Activated T-helper 1 cell treated with anti-CD3 and anti-CD28 coated beads, Interleukin-12 subunit alpha, Interleukin-12 subunit beta, Interleukin-2, Interleukin-4 antibody, amounts not matched to agents 30 ng/mL and 10 ng/mL and 1 ng/mL, durations not matched to agents 14 hours and 24 hours and 36 hours (primary cell): ENCODE measurements around the gene CALML3. TPM values are rescaled to one million over a fixed set of nuclear protein-coding genes. Genes with fewer than 3 reads are reported as not detected.

Experiments
- DNase-seq: peaks from one replicate; pipeline ENCODE4 v3.0.0; 2021; ENCODE audit warnings: low spot score
- H3K27ac Mint-ChIP-seq: one replicate; pipeline ENCODE4 v1.8.0; 2021; ENCODE audit warnings: mild to moderate bottlenecking, mixed read lengths
- H3K27me3 Mint-ChIP-seq: one replicate; pipeline ENCODE4 v1.8.0; 2022; ENCODE audit warnings: mild to moderate bottlenecking, moderate library complexity, mixed read lengths; ENCODE audit not compliant: insufficient read depth
- H3K36me3 Mint-ChIP-seq: one replicate; pipeline ENCODE4 v1.8.0; 2021; ENCODE audit warnings: low read depth, mixed read lengths
- H3K4me1 Mint-ChIP-seq: one replicate; pipeline ENCODE4 v1.8.0; 2021; ENCODE audit warnings: low read depth, mixed read lengths
- H3K4me3 Mint-ChIP-seq: one replicate; pipeline ENCODE4 v1.8.0; 2021; ENCODE audit warnings: mild to moderate bottlenecking, moderate library complexity, mixed read lengths
- H3K9me3 Mint-ChIP-seq: one replicate; pipeline ENCODE4 v1.8.0; 2021; ENCODE audit warnings: mixed read lengths
- intact Hi-C: fragments of 100-400 bp; cut with micrococcal nuclease; formaldehyde crosslinking; loops from one replicate; pipeline ENCODE4 v1.15.1; 2024
- total RNA-seq: library from RNA; stranded (reverse); gene quantifications from 2 replicates; pipeline ENCODE4 v1.2.3, GENCODE V29; 2022

Gene CALML3
- total RNA-seq, 1 donor from 2014 or later: not detected

DNA sequence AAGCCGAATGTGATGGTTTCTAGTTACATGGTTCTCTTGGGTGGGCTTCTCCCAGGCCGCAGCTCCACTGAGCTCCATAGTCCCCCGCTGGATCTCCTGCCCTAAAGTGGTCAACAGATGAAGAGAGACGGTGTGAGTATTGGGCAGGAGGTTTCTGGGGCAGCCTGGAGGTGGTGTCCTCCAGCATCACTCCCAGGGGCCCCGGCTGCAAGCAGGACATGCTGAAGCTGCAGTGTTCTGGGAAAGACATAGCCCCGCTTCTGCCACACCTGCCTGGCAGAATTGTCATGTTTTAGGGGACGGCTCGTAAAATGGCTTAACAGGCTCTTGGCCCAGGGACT is 40.4 kb downstream of the CALML3 start:
- peaks cover 19% of the 10 kb centered on the region for H3K4me1 Mint-ChIP-seq
- H3K4me3 Mint-ChIP-seq: no peak overlapping the region
- H3K27me3 Mint-ChIP-seq: no peaks in the 10 kb centered on the region
- no peaks in the 10 kb centered on the region for H3K9me3 Mint-ChIP-seq
- peak overlapping the region; percentile 85 for H3K27ac Mint-ChIP-seq
- intact Hi-C loops: loop anchor here (2.0 kb wide), 1 partner anchor 16 kb away; no protein-coding TSS in a partner anchor
- no peak for DNase-seq
- no peaks in the 10 kb centered on the region for H3K36me3 Mint-ChIP-seq

- Mint-ChIP-seq H3K36me3 (no peaks in the 10 kb centered on the region), H3K4me3 (no peak overlapping the region), H3K27me3 (peaks cover 2% of the 10 kb centered on the region), H3K4me1 (peaks cover 19% of the 10 kb centered on the region), H3K9me3 (no peaks in the 10 kb centered on the region), H3K27ac (no peak overlapping the region)
- no peak for DNase-seq
- intact Hi-C loops: loop anchor here (2.0 kb wide), 1 partner anchor 17 kb away; no protein-coding TSS in a partner anchor
Measured at GRCh38 chr10:5565671-5566581, 41.2 kb downstream of the CALML3 start.

DNA sequence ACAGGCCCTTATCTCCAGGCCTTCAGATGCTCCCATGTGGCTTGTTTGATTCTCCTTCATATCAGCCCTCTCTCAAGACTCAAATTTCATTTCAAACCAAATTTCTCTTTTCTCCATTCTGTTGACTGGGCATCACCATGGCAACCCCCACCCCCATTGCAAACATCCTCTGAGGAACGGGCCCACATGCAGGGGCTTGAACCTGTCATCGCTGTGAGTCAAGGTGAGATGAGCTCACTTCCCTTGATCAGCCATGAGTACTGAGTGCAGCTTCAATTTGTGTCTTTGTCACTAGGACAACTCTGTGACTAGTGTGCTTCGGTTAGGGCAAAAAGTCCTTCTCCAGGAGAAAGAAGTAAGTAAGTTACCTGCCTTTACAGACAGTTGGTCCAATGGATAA is 41.9 kb downstream of the CALML3 start:
- H3K36me3 Mint-ChIP-seq: no peaks in the 10 kb centered on the region
- peak overlapping the region; percentile 11 for H3K27ac Mint-ChIP-seq
- H3K4me3 Mint-ChIP-seq: no peak overlapping the region
- peaks cover 19% of the 10 kb centered on the region for H3K4me1 Mint-ChIP-seq
- peaks cover 2% of the 10 kb centered on the region for H3K27me3 Mint-ChIP-seq
- no peaks in the 10 kb centered on the region for H3K9me3 Mint-ChIP-seq
- DNase-seq: no peak
- intact Hi-C loops: no loop called here

DNA sequence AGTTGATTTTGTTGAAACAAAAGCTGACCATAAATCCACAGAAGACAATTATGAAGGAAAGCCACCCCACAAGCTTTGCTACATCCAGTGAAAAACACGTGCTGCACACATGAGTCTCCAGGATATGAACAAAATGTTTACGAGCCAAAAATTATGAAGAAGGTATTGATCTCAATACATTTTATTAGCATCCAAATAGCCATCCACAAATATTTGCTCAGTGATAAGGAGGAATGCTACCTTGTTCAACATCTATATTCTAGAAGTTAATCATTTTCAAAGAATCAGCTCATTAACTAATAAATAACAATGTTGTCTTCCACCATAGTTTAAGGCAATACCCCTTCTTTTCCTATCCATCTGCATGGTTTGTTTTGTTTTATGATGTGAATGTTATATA is 42.7 kb downstream of the CALML3 start:
- Mint-ChIP-seq H3K27me3 (peaks cover 2% of the 10 kb centered on the region), H3K9me3 (no peaks in the 10 kb centered on the region), H3K4me1 (peaks cover 19% of the 10 kb centered on the region), H3K27ac (no peak overlapping the region), H3K36me3 (no peaks in the 10 kb centered on the region), H3K4me3 (no peak overlapping the region)
- intact Hi-C loops: no loop called here
- DNase-seq: no peak

- intact Hi-C loops: no loop called here
- DNase-seq: no peak
- H3K4me3 Mint-ChIP-seq: no peak overlapping the region
- H3K27ac Mint-ChIP-seq: peak overlapping the region; percentile 53
- H3K27me3 Mint-ChIP-seq: peaks cover 2% of the 10 kb centered on the region
- peaks cover 17% of the 10 kb centered on the region for H3K4me1 Mint-ChIP-seq
- H3K9me3 Mint-ChIP-seq: no peaks in the 10 kb centered on the region
- H3K36me3 Mint-ChIP-seq: no peaks in the 10 kb centered on the region
Measured at GRCh38 chr10:5568984-5569383, 44.2 kb downstream of the CALML3 start.

- Mint-ChIP-seq H3K27ac (no peak overlapping the region), H3K36me3 (no peaks in the 10 kb centered on the region), H3K9me3 (no peaks in the 10 kb centered on the region), H3K27me3 (peaks cover 2% of the 10 kb centered on the region), H3K4me1 (peaks cover 11% of the 10 kb centered on the region), H3K4me3 (no peak overlapping the region)
- no peak for DNase-seq
- intact Hi-C loops: no loop called here
Measured at GRCh38 chr10:5569568-5569967, 44.8 kb downstream of the CALML3 start.

GRCh38 chr10:5570007-5570655 is 45.4 kb downstream of the CALML3 start:
- Mint-ChIP-seq H3K27ac (no peak overlapping the region), H3K4me3 (no peak overlapping the region), H3K4me1 (peaks cover 5% of the 10 kb centered on the region)

DNA sequence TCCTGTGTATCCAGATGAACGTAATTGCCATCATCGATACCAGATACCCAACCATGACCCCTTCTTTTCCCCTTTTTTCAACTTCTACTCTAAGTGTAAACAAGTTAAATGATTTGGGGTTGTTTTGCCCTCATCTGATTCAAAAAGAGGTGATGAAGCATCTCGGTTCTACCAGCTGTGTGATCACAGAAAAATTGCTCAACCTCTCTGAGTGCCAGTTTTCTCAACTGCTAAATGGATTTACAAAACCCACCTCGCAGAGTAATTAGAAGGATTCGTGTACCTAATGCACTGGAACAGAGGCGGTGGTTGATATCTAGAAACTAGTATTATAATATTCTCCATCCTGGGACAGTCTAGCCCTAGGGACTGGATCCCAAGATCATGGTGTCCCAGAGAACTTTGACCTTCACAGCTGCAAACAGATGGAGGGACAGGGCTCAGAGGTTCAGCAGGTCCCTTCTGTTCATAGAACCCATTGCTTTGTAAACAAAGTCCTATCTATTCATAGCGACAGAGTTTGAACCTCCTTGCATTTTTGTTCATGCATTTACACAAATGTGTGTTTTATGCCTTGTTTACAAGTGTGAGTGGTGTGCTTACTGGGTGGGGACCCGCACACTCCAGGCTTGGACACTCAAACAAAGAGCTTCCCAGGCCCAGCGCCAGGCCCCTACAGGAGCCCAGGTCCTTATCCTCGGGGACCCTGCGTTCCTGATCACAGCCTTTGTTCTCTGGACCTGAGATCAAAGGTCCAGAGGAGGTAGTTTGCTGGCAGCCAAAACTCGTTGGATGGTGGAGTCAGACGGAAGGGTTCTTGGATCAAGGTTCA is 46.4 kb downstream of the CALML3 start:
- intact Hi-C loops: no loop called here
- no peaks in the 10 kb centered on the region for H3K4me1 Mint-ChIP-seq
- no peak for DNase-seq
- H3K36me3 Mint-ChIP-seq: no peaks in the 10 kb centered on the region
- H3K27ac Mint-ChIP-seq: no peak overlapping the region
- no peaks in the 10 kb centered on the region for H3K9me3 Mint-ChIP-seq
- H3K27me3 Mint-ChIP-seq: peaks cover 2% of the 10 kb centered on the region
- no peak overlapping the region for H3K4me3 Mint-ChIP-seq

More at GRCh38 chr10:5570007-5570655, 45.4 kb downstream of the CALML3 start:
- no peaks in the 10 kb centered on the region for H3K36me3 Mint-ChIP-seq
- peaks cover 2% of the 10 kb centered on the region for H3K27me3 Mint-ChIP-seq
- intact Hi-C loops: no loop called here
- DNase-seq: no peak
- H3K9me3 Mint-ChIP-seq: no peaks in the 10 kb centered on the region

GRCh38 chr10:5571826-5572225 is 47.1 kb downstream of the CALML3 start:
- Mint-ChIP-seq H3K27ac (no peak overlapping the region), H3K4me1 (no peaks in the 10 kb centered on the region), H3K4me3 (no peak overlapping the region), H3K27me3 (peaks cover 2% of the 10 kb centered on the region), H3K36me3 (no peaks in the 10 kb centered on the region), H3K9me3 (no peaks in the 10 kb centered on the region)
- intact Hi-C loops: no loop called here
- DNase-seq: no peak

- Mint-ChIP-seq H3K9me3 (peaks cover 3% of the 10 kb centered on the region), H3K4me3 (no peak overlapping the region), H3K27me3 (peaks cover 2% of the 10 kb centered on the region), H3K36me3 (no peaks in the 10 kb centered on the region), H3K27ac (no peak overlapping the region), H3K4me1 (no peaks in the 10 kb centered on the region)
- DNase-seq: no peak
- intact Hi-C loops: no loop called here
Measured at GRCh38 chr10:5573319-5573950, 48.7 kb downstream of the CALML3 start.

- DNase-seq: no peak
- H3K9me3 Mint-ChIP-seq: peaks cover 3% of the 10 kb centered on the region
- H3K27me3 Mint-ChIP-seq: peaks cover 2% of the 10 kb centered on the region
- intact Hi-C loops: no loop called here
- no peaks in the 10 kb centered on the region for H3K4me1 Mint-ChIP-seq
- H3K4me3 Mint-ChIP-seq: no peak overlapping the region
- no peaks in the 10 kb centered on the region for H3K36me3 Mint-ChIP-seq
- no peak overlapping the region for H3K27ac Mint-ChIP-seq
Measured at GRCh38 chr10:5573968-5574641, 49.3 kb downstream of the CALML3 start.

- Mint-ChIP-seq H3K9me3 (peaks cover 3% of the 10 kb centered on the region), H3K27me3 (peaks cover 2% of the 10 kb centered on the region), H3K36me3 (no peaks in the 10 kb centered on the region), H3K4me1 (no peaks in the 10 kb centered on the region), H3K4me3 (no peak overlapping the region), H3K27ac (no peak overlapping the region)
- intact Hi-C loops: no loop called here
- no peak for DNase-seq
Measured at GRCh38 chr10:5574642-5575131, 49.9 kb downstream of the CALML3 start.
